ENCODE data around the gene MCIDAS.

MCIDAS gene

DNA sequence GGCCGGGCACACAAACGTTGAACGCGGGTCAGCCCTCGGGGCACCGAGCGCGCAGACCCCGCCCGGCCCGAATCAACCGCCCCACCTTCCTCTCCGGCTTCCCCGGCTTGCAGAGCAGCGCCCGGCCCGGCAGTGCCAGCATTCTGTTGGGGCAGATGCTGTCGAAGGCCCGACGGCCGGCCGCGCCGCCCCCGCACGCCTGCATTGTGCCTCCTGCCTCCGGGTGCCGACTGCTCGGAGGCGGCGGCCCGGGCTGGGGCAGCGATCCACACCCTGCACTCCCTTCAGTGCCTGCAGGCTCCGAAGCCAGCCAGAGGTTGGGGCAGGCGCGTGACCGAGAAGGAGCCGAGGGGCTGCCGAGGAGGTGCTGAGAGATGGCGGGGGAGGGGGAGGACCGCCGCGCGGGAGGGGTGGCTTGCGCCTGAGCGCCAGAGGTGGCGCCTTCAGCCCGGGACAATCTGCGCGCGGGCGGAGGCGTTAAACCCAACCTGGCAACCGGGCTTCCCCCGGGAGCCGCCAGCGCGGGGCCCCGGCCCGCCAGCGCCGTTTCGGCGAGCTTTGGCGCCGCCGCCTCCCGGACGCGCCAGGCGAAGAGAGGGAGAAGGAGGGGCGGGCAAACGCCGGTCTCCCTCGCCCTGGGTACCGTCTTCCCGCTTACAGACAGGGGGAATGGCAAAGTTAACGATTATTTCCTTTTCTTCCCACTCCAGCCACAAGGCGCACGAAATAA is at the start of gene MCIDAS:
MCIDAS (minus strand) TSS at position 382 of the 730 bp plus-strand sequence; CDS start at position 205, 177 bp downstream.
- peak; percentile 23 for DNase-seq

DNA sequence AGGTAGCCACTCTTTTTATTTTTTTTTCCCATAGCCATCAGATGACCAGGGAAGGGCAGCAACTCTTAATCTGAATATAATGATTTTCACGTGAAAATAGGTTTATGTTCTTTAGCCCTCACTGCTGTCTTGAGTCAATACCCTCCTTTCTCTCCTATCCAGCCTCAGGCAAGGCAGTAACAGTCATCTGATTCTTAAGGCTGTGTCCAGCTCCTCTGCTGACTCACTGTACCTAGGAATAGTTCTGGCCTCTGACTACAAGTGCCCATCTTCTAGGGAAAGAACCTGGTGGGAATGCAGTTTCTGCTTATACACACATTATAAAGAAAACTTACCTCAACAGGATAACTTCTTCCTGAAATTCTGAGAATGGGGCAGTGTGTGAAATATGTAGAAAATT is 49.7 kb upstream of the MCIDAS start:
- DNase-seq = no peak

DNA sequence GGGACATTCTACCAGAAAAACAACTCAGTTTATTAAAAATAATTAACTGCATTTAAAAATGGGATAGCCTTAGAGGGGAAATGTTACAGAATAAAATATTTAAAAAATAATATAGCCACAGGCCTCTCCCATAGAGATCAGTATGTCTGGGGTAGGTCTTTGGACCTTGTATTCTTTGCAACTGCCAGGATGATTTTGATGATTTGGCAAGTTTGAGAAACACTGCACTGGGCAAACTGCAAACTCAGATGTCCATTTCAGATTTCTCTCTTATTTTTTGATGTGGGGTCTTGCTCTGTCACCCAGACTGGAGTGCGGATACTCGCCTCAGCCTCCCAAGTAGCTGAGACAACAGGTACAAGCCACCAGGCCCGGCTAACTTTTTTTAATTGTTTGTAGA is 31.2 kb upstream of the MCIDAS start:
- DNase-seq = no peak

DNA sequence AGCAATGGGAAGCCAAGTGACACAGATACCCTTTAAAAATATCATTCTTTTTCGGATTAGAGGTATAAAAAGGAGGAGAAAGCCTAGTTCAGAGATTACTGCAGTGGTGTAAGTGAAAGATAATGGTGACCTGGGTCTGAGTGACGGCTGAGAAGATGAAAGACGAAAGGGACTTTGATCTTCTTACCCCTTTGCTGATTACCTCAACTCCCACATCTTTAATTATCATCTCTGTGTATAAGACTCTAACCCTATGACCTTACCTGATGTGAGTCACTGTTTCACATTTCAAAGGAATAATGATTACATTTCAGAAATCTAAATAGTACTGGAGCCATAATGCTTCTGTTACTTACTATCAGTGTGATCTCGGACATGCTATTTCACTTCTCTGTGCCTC is 27.7 kb upstream of the MCIDAS start:
- DNase-seq = no peak

DNA sequence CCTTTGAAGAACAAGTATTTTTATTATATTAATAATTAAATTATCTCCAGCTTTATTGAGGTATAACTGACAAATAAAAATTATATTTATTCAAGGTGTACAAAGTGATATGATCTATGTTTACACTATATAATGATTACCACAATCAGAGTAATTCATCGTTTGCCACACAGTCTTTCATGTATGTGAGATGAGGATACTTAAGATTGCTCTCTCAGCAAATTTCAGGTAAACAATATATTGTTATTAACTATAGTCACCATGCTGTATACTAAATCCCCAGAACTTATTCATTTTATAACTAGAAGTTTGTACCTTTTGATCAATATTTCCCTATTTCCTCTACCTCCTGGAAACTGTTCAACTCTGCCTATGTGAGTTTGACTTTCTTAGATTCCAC is 22.9 kb upstream of the MCIDAS start:
- DNase-seq = no peak

DNA sequence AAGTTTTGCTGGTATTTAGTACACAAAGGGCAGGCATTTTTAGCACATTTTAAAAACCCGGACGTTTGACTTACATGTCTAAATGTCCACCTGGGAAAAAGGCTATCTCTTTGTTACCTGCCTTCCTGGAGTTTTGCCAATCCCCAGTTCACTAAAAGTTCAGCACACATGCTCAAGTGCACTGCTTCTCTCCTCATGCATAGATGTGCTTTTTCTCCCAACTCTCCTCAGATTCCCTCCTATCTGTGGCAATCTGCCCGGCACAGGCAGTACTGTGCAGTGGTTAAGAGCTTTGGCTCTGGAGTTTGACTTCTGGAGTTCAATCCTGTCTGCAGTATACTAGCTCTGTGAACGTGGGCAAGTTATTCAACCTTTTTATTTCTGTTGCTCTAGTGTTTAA is 14.6 kb upstream of the MCIDAS start:
- no peak for DNase-seq

DNA sequence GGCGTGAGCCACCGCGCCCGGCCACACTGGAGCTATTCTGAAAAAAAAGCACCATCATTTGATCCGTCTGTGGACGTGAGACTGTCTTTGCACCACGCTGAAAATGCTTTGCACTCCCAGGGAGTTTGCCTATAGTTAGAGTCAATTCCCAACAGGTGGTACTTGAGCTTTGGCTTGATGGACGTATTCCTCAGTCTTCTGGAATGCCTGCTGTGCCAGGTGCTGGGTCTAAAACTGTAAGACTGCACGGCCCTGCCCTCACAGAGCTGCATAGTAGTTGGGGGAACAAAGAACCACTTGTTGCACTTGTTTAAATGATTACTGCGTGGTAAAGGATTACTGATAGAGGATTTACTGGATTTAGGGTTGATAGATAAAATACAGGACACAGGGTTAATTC is 9.7 kb upstream of the MCIDAS start:
- no peak for DNase-seq

DNA sequence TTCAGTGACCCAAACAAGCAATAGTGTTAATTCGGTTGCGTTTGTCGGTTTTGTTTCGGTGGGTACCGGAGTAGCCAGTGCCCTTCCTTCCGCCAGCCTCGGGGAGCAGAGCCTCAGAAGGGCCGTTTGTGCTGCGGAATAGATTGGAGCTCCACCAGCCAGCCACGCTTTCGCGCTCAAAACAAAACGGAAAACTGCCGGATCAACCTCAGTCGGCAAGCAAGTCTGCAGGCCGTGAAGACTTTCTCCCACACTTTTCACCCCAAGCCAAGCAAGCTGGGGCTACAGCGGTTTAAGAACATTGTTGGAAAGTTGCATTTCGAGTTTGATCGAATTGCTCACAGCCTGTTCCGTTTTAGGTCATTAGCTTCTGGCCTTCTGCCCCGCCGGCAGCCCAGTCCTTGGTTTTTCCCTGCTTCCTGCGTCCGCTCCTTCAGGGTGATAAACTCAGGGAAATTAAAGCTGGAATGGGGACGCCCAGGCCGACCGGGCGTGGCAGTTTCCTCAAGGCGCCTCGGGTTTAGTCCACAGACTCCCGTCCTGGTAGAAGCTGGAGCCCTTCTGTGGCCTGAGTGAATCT is 7.1 kb upstream of the MCIDAS start:
- DNase-seq = no peak

DNA sequence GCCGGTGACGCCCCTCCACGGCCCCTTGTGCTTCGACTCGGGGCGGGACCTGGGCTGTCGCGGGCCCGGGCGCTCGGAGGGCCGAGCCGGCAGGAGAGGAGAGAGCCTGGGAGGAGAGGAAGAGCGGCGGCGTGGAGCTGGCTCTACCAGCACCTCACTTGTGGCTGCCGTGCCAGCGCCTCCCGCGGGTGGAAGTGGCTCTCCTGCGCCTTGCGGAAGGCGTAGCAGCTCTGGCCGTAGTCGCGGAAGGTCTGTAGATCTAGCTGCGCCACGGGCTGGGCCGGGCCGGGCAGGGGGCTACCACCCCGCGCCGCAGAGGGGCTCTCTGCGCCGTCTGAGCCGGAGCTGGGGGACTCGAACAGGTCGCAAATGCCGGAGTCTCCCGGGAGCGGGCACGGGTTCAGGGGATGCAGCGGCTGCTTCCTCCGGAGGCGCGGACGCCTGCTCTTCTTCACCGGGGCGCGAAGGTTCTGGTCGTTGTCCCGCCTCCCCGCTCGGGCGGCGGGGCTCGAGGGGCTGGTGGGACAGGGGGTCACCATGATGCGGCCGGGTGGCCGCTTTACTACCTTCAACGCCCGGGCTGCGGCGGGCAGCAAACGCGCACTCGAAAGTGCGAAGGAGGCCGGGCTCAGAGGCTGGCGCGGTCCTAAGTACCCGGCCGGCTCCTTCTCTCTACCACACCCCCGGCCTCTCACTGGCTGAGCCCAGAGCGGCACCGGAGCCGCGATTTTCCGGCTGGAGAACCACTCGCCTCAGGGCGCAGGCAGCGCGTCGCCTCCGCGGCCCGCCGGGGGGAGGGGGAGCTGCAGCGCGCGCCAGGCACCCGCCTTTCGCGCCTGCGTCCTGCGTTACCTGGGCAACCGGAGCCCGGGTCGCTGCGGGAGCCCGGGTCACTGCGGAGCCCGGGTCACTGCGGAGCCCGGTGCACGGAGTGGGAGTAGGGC is 6.1 kb upstream of the MCIDAS start, which contains the start of gene CCNO:
CCNO (minus strand) TSS at position 624 of the 944 bp plus-strand sequence; CDS start at position 539, 85 bp downstream.
- DNase-seq = peak; percentile 47

DNA sequence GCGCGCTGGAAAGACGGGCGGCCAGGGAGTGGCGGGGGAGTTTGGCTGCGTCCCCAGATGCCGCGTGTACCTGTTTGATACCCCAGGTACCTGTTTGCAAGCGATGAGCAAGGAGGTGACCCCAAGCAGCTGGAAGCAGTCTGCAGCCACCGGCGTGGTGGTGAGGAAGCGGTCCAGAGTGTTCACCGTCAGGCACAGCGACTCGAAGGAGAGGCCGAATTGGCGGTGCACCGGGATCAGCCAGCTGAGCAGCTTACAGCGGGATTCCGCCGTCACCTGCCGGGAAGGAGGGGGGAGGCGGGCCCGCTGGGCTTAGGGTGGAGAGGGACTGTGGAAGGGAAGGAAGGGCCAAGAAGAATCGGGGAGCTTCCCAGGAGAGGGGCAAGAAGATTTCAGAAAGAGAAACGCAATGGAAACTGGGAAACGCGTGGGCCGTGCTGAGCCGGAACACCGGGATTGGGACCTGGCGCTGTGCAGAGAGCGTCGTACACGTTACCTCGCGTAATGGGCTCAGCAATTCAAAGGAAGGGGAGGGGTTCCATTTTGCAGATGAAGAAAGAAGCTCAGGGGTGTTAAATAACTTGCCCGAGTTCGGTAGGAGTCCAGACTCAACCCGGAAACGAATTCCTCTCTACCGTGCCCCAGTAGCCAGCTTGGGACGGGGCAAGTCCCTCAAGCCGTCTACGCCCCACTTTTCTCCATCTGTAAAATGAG is 5.3 kb upstream of the MCIDAS start:
- DNase-seq = no peak

DNA sequence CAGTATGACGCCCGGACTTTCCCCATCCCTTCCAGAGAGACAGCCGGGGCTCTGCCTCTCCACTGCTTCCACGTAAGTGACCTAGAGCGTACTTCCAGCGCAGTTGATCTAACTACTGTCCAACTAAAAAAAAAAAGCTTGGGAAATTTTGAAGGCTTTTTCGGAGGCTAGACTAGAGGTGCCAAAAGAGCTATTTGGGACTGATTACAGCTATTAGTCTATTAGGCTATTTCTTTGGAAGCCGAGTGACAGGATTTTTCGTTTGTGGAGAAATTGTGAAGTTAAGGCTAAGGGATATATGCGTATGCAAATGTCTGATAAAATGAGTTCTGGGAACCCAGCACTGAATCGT is 4.8 kb upstream of the MCIDAS start:
- no peak for DNase-seq

DNA sequence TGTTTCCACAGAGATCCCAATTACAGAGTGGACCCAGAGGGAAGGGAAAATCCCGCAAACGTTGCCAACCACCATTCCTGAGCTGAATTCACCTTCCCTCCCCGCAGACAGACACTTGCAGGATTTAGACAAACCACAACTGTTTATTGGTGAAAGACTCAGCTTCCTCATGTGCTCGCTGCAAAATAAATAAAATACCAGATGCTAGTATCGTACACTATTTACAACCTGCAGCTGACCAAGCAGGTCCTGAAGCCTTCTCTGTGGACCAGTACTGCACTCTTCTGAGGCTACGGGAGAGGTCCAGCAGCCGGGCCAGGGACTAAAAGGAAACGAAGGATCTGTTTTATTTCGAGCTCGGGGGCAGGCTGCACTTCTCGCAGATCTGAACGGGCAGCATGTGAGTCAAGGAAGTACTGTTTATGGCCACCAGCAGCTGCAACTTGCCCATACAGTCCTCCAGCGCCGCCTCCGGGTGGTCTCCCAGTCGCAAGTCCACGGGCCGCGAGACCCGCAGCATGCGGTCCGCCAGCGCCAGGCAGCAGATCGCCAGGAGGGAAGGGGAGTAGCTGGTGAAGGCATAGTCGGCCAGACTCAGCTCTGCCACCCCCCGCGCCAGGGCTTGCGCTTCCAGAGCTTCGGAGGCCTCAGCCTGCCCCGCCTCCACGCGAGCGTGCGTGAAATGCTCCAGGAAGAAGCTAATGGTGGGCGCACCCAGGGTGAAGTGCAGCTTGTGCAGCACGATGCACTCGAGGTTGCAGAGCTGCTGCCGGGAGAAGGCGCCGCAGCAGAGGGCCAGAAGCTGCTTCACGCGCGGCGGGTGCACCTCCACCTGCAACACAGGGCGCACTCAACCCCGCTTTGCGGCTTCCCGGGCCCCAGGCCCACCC is 4.2 kb upstream of the MCIDAS start:
- no peak for DNase-seq

DNA sequence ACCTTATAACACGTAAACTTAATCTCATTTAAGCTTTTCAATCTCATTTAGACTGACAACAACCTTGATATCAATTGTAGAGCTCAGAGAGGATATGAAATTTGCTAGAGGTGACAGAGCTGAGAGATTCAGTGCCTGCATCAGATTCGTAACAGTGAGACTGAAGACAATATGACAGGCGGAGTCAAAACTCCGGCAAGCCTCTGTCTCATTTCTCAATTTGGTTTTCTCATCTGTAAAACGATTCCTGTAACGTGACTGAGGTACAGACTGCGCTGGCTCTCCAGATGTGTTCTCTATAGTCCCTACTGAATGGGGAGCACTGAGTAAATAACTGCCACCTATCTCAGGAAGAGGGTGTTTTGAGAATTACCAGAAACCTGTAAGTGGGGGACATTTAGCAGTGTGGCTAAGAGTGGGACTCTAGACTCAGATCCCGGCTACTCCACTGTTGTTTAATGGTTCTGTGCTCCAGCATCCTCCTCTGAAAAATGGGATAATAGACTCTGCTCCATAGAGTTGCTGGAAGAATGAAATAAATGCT is 3.0 kb upstream of the MCIDAS start:
- DNase-seq = no peak

DNA sequence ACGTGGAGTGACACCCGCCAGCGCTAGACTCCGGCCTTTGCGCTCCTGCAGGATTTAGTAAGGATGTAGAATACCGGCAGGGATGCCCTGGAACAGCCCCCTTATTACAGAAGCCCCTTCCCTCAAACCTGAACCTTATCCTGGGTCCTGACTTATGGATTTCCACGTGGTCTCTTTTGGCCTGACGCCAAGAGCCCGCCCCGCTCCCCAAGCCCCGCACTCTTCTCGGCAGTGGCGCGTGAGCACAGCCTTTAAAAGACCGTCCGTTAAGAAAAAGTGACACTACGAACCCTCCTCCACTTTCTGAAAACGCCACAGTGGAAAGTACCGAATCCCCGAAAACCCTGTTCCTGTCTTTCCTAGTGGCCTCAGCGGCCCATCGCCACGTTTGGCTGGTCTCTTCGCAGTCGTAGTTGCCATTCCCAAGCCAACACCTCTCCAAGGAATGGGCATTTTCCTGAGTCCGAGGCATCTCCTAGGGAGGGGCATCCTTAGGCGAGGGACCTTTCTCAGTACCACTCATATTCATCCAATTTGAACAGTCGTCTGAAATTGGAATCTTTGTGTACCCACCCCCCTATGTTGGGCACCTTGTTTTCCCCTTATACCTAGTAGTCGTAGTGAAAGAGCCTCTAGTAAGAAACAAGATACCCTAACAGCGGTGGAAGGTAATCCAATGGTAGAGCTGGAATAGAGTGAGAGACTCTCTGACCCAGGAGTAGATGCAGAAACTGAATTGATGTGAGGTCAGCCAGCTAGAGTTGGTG is 732 bp upstream of the MCIDAS start:
- no peak for DNase-seq

DNA sequence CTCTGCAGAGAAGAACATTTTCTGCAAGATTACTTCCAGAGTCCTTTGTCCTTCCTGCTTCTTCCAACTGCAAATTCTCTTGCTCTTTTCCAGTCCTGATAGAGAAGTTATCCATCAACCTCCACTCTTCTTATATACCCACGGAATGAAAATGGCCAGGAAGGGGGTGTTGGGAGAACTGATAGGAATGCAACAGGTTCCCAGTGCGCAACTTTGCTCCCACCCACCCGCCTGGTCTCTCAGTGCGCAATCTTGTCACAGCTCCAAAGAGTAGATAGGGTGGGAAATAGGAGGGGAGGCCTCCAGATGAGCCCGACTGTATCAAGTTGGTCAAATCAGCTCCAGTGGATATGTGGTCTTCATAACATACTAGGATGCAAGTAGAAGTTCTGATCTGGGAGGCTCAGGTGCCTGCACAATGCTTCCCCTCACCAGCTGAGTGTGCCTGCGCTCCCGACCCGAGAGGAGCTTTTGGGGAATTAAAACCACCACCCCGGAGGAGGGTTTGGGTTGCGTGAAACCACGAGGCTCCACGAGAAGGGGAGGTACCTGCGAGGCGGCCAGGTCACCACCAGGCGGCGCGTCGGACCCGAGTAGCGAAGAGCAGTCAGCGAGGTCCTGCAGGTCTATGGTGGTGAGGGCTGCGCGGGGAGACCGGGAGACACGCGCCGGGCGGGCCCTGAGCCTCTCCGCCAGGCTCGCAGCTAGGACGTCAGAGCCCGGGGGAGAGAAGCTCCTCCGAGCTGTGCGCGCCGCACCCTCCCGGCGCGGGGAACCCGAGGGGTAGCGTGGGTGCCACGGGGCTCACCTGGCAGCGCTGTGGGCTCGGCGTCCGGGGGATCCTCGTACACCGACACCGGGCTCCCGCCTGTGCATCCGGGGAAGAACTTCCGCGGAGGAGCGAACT is 835 bp downstream of the MCIDAS start:
- peak; percentile 6 for DNase-seq

DNA sequence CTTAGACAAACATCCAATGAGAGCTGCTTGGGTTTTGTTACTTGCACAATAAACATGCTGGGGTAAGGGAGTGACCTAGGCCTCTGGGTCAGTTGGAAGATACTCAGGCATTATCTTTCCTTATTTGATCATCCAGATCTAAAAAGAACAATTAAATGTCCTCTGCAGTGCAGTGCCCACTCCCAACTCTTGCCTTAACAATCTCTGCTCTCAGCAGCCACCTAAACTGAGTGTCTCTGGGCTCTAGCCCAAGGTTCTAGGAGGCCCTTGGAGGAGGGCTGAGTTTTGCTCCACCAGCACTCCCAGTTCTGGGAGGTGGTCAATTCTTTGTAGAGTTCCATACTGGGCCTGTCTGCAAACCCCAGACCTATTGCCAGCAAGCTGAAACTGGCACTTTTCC is 1.8 kb downstream of the MCIDAS start:
- no peak for DNase-seq

DNA sequence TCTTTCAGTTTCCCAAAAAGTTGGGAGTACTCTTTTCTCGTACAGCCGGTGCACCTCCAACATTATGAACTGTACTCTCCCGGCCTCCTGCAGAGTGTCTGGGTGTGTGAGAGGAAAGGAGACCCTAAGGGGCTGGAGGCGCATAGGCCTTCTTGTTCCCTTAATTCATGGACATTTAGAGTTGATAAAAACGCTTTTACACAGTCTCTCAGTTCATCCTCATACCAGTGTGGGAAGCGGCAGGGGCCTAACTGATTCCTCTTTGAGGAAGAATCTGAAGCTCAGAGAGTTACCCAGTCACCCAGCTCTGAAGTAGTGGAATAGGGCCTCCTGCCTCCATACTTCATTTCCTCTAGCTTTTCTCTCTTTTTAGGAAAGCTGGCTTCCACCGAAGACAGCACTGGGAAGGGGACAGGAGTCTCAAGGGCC is 3.3 kb downstream of the MCIDAS start:
- no peak for DNase-seq

DNA sequence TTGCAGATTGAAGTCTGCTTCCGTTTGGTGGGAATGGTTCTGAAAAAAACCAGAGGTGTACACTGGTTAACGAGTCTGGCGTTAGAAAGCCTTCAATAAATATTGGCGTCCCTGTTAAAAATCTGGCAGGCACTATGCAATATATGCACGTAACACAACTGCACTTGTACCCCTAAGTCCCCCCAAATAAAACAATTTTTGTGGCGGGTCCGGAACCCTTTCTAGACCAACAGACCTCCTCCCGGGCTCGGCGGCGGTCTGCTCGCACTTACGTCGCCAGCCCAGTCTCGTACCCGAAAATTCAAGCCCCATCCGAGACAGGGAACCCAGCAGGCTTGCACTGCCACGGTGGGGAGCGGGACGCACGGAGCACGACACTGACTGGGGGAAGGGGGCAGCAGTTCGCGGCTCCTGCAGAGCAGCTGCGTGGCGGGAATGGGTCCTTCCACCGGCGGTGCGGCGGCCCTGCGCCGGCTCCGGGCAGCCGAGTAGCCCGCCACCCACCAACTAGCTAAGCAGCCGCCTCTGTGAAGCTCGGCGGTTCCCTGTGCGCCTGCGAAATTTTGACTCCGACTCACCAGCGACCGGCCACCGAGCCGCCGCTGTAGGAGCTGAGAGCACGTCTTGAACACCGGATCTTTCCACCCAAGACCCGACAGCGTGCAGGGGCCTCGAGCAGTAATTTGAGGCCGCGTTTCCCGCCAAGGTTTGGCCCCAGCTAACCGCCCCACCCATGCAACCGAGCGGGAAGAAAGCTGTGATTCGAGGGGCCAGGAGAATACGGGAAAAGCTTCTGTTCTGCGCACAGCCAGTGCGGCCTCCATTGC is 3.9 kb downstream of the MCIDAS start:
- DNase-seq = no peak
